GM12865 (cell line): ENCODE results near the gene SLC66A2.

Experiments
- DNase-seq: peaks from one replicate; pipeline ENCODE4 v3.0.0; 2010; ENCODE audit warnings: low read depth
- H3K4me3 ChIP-seq: 2 replicates; pipeline ENCODE4 v1.5.1; 2011; ENCODE audit warnings: mild to moderate bottlenecking, low read depth, low read length, control low read depth
- CTCF ChIP-seq: IDR thresholded peaks from 2 replicates; pipeline ENCODE4 v1.5.1; 2011; ENCODE audit warnings: low read length, control low read depth, low read depth, inconsistent platforms; ENCODE audit not compliant: insufficient read depth; ENCODE audit errors: missing control alignments

The SLC66A2 gene

GRCh38 chr18:79945118-79946042 lies 6.1 kb downstream of the SLC66A2 start:
- DNase-seq, result peak; percentile 54
- no peak overlapping the region for H3K4me3 ChIP-seq
- no peak for TF ChIP-seq CTCF

GRCh38 chr18:79944746-79945117 lies 6.7 kb downstream of the SLC66A2 start:
- no peak for TF ChIP-seq CTCF
- no peak for DNase-seq
- H3K4me3 ChIP-seq, result no peak overlapping the region

- no peak overlapping the region for H3K4me3 ChIP-seq
- no peak for TF ChIP-seq CTCF
- DNase-seq, result peak; percentile 57
These were observed 7.2 kb downstream of the SLC66A2 start for GRCh38 chr18:79944126-79944731.

- no peak overlapping the region for H3K4me3 ChIP-seq
- DNase-seq, result no peak
- TF ChIP-seq CTCF, result no peak
These were observed 7.8 kb downstream of the SLC66A2 start for GRCh38 chr18:79943608-79944125.

- TF ChIP-seq CTCF, result no peak
- no peak overlapping the region for H3K4me3 ChIP-seq
- no peak for DNase-seq
These were observed 8.5 kb downstream of the SLC66A2 start for GRCh38 chr18:79942786-79943607.

- no peak for TF ChIP-seq CTCF
- H3K4me3 ChIP-seq, result no peak overlapping the region
- no peak for DNase-seq
These were observed 9.2 kb downstream of the SLC66A2 start for GRCh38 chr18:79942211-79942610.
